Measurements from ENCODE around the gene RHNO1. TPM values are rescaled to one million over a fixed set of nuclear protein-coding genes. Genes with fewer than 3 reads are reported as not detected.
A peak's percentile ranks its signal among the peaks of the same experiment; 100 is the strongest.

Gene RHNO1
- total and polyA plus RNA-seq, 2 of the 8 experiments (the other 6 are each of a cell fraction or from before 2014, with no cell fraction given), result 55.8 to 56.9 TPM

DNA sequence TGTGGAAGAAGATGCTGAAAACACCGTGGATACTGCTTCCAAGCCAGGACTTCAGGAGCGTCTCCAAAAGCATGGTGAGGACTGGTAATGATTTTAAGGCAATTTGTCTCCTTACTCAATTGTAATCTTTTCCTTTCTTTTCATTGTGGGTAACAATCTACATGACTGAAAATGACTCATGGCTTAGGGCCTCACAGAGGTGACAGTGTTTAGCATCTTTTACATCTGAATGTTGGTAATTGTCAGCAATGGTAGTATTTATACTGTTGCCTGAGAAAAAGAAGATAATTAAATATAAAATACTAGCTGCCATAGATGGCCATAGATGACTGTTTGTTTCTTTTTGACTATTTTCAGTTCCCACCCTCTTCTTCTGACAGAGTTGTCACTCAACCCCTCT lies 45.3 kb downstream of the RHNO1 start:
- Histone ChIP-seq H4K20me1 (replicated peaks in 1 of 2; ENCODE audit: control insufficient read depth in 1 of 2, insufficient read depth in 2 of 2, low read length in 2 of 2) (no peaks in the 10 kb centered on the region), H2AK5ac (ENCODE audit: low read depth, low read length) (no peak overlapping the region), H2BK15ac (ENCODE audit: low read length) (no peak overlapping the region), H3K56ac (replicated peaks; ENCODE audit: insufficient read length, low read depth, low read length) (no peak overlapping the region), H2BK5ac (ENCODE audit: low read depth, low read length) (no peak overlapping the region), H2AFZ (ENCODE audit: low read length) (no peak overlapping the region), H4K91ac (replicated peaks; ENCODE audit: insufficient read length, low read length) (no peak overlapping the region), H3K79me1 (ENCODE audit: low read depth, low read length) (no peaks in the 10 kb centered on the region; the same call in 1 of the 2 replicates), H3K27ac (ENCODE audit: low read depth, low read length) (no peak overlapping the region), H3K23ac (ENCODE audit: insufficient read length) (no peak overlapping the region), H3K9ac (replicated peaks in 1 of 4; ENCODE audit: extremely low read depth in 1 of 4, low read depth in 3 of 4, low read length in 3 of 4) (no peak overlapping the region), H3K4me3 (ENCODE audit: extremely low read depth in 1 of 4, insufficient read depth in 2 of 4, low read depth in 3 of 4, low read length in 4 of 4) (peak overlapping the region in 1 of 4 experiments; percentile 12; a peak in 1 of 8 replicates), H3K27me3 (replicated peaks in 1 of 4; ENCODE audit: control insufficient read depth in 3 of 4, extremely low read depth in 1 of 4, insufficient read depth in 3 of 4, low read length in 3 of 4) (no peaks in the 10 kb centered on the region), H2BK12ac (ENCODE audit: low read depth, low read length) (no peak overlapping the region), H3K4me2 (ENCODE audit: insufficient read depth in 1 of 2, low read depth in 2 of 2, low read length in 2 of 2) (peak overlapping the region; percentile 22 to 52), H4K8ac (ENCODE audit: extremely low read depth, insufficient read depth, low read length) (no peak overlapping the region), H3K23me2 (ENCODE audit: low read depth, low read length) (no peaks in the 10 kb centered on the region), H2BK20ac (ENCODE audit: low read length) (0 out of 2 replicates have a peak overlapping the region, but pooled peaks have one; percentile 40), H4K5ac (ENCODE audit: insufficient read length, low read depth, low read length) (no peak overlapping the region), H2BK120ac (replicated peaks; ENCODE audit: low read depth, low read length) (no peak overlapping the region), H3K79me2 (ENCODE audit: control insufficient read depth in 1 of 2, insufficient read depth in 2 of 2, low read length in 2 of 2) (no peaks in the 10 kb centered on the region), H3K14ac (ENCODE audit: insufficient read length) (no peak overlapping the region), H3K4ac (replicated peaks; ENCODE audit: insufficient read length, low read depth, low read length) (no peak overlapping the region), H3K36me3 (ENCODE audit: control insufficient read depth in 2 of 4, insufficient read depth in 4 of 4, low read length in 3 of 4) (peaks cover 0 to 4% (median 0%) of the 10 kb centered on the region in 4 experiments; a peak in 3 of 8 replicates), H3K9me3 (ENCODE audit: insufficient read depth in 2 of 2, low read depth in 1 of 2, low read length in 1 of 2) (no peaks in the 10 kb centered on the region), H3K4me1 (replicated peaks in 1 of 4; ENCODE audit: control insufficient read depth in 3 of 4, insufficient read depth in 4 of 4, low read length in 3 of 4) (peaks cover 0 to 7% (median 2%) of the 10 kb centered on the region in 4 experiments; a peak in 5 of 7 replicates), H3K18ac (ENCODE audit: extremely low read depth, low read length) (no peak overlapping the region; the same call in 1 of the 2 replicates)
- no peak for TF ChIP-seq SP2 (IDR thresholded peaks at IDR 0.05; ENCODE audit: low read length)
- TF ChIP-seq GTF2F1 (IDR thresholded peaks at IDR 0.05; ENCODE audit: borderline replicate concordance, low read depth, low read length), result no peak
- no peak for TF ChIP-seq RFX5 (IDR thresholded peaks at IDR 0.05; ENCODE audit: borderline replicate concordance, low read depth, low read length)
- TF ChIP-seq BCL11A (IDR thresholded peaks at IDR 0.05; ENCODE audit: low read depth in 2 of 2, low read length in 2 of 2), result no peak
- TF ChIP-seq JUND (IDR thresholded peaks at IDR 0.05; ENCODE audit: low read length), result peak; percentile 69
- no peak for TF ChIP-seq CHD2 (IDR thresholded peaks at IDR 0.05; ENCODE audit: low read length)
- CTCF ChIA-PET (ENCODE audit: partially characterized antibody), result interaction anchor here (0.9 to 3.2 kb wide), 3 partner anchors 12 to 68 kb away, joined by 3 to 15 read pairs (median 4); no protein-coding TSS in a partner anchor
- FAIRE-seq (peak; percentile 19), DNase-seq (ENCODE audit: low read depth in 1 of 2, low spot score in 2 of 2) (no peak)
- POLR2A ChIA-PET (ENCODE audit: partially characterized antibody), result interaction anchor here (0.7 kb wide), 1 partner anchor 212 kb away, joined by 3 read pairs; no protein-coding TSS in a partner anchor
- 69% methylated on average over 2 of the region's 2 CpGs; no CpG with 5 or more reads in 1 of the 2 experiments for WGBS, 2 experiments (ENCODE audit: extremely low coverage in 1 of 2, insufficient coverage in 1 of 2, insufficient read length in 1 of 2, insufficient replicate concordance in 2 of 2, low coverage in 1 of 2, low lambda C conversion rate in 2 of 2, missing lambda C conversion rate in 1 of 2)
